Body of pancreas (tissue), 4 donors: ENCODE data around the gene CDX2. TPM values are rescaled to one million over a fixed set of nuclear protein-coding genes. Genes with fewer than 3 reads are reported as not detected.
A peak's percentile ranks its signal among the peaks of the same experiment; 100 is the strongest.

ENCODE experiments used
- ATAC-seq: fragments of 150-250 bp; one replicate; pipeline ENCODE4 v1.9.1; 2016
- DNase-seq, 4 donors: peaks; one replicate each; pipeline ENCODE4 v3.0.0-alpha.2; 2019
- H3K27ac ChIP-seq, 4 donors: fragments of 200-600 bp; sonication (generic); 1 replicate in 3 of 4; 2 replicates in 1 of 4; pipeline versions ENCODE4 v1.5.1 to v1.6.1; 2016 to 2019; ENCODE audit warnings: mild to moderate bottlenecking in 1 of 4, mixed read lengths in 1 of 4, moderate library complexity in 1 of 4
- H3K27me3 ChIP-seq, 2 donors: fragments of 200-600 bp; sonication (generic); one replicate each; pipeline ENCODE4 v1.6.0; 2016; ENCODE audit warnings: mild to moderate bottlenecking in 1 of 2
- H3K36me3 ChIP-seq, 2 donors: fragments of 200-600 bp; sonication (generic); replicated peaks in 1 of 2; 2 replicates each; pipeline ENCODE4 v1.5.1; 2016; ENCODE audit warnings: low read depth in 2 of 2; ENCODE audit not compliant: insufficient read depth in 1 of 2
- H3K4me1 ChIP-seq: fragments of 200-600 bp; sonication (generic); one replicate; pipeline ENCODE4 v1.6.0; 2016
- H3K4me3 ChIP-seq, 2 donors: fragments of 200-600 bp; sonication (generic); 1 replicate in 1 of 2; 2 replicates in 1 of 2; pipeline ENCODE4 v1.5.1; 2016 to 2019
- H3K9me3 ChIP-seq, 3 donors: fragments of 200-600 bp; sonication (generic); 1 replicate in 2 of 3; 2 replicates in 1 of 3; pipeline ENCODE4 v1.5.1; 2016
- CTCF ChIP-seq, 7 experiments: fragments of 450-650 bp in 4 of 7; fragments of 200-600 bp in 3 of 7; sonication (generic) in 3 of 7; IDR thresholded peaks; one replicate each; pipeline ENCODE4 v1.5.1; 2016 to 2019; ENCODE audit warnings: antibody characterized with exemption in 7 of 7
- POLR2A ChIP-seq, 3 donors: fragments of 450-650 bp; IDR thresholded peaks; one replicate each; pipeline ENCODE4 v1.6.1; 2016; ENCODE audit warnings: antibody characterized with exemption in 3 of 3, mild to moderate bottlenecking in 2 of 3
- WGBS, 2 donors: methylation state at CpG; one replicate each; pipeline ENCODE4 v1.1.5; 2017; 5-methylcytosine and 5-hydroxymethylcytosine counted together
- intact Hi-C: fragments of 100-400 bp; cut with DNase I; formaldehyde crosslinking; loops from one replicate; pipeline ENCODE4 v1.15.1; 2023
- total RNA-seq, 2 donors: library from RNA; depleted of rRNA; stranded (reverse); fragments of >200 nt; gene quantifications; one replicate each; pipeline ENCODE4 v1.1.0, GENCODE V29; 2016

Gene CDX2
- total RNA-seq, 2 donors from 2014 or later: 1.3 to 1.6 TPM

DNA sequence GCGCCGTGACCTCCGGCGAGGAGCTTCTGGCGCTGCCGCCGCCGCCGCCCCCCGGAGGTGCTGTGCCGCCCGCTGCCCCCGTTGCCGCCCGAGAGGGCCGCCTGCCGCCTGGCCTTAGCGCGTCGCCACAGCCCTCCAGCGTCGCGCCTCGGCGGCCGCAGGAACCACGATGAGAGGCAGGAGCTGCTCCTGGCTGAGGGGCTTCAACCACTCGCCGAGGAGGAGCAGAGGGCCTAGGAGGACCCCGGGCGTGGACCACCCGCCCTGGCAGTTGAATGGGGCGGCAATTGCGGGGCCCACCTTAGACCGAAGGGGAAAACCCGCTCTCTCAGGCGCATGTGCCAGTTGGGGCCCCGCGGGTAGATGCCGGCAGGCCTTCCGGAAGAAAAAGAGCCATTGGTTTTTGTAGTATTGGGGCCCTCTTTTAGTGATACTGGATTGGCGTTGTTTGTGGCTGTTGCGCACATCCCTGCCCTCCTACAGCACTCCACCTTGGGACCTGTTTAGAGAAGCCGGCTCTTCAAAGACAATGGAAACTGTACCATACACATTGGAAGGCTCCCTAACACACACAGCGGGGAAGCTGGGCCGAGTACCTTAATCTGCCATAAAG is 44.5 kb downstream of the CDX2 start:
- no peaks in the 10 kb centered on the region for H3K27me3 ChIP-seq
- peak overlapping the region in 3 of 4 donors; percentile 90 to 91 (median 90) for H3K27ac ChIP-seq
- ATAC-seq (no peak), DNase-seq (no peak)
- WGBS, 2 donors: 27 to 73% methylated on average over 10 to 46 of the region's 46 CpGs
- H3K4me3 ChIP-seq: no peak overlapping the region
- TF ChIP-seq POLR2A (IDR thresholded peaks at IDR 0.05) (peak in 1 of 3 donors; percentile 1), CTCF (IDR thresholded peaks at IDR 0.05) (no peak)
- intact Hi-C loops: no loop called here
- no peaks in the 10 kb centered on the region for H3K36me3 ChIP-seq
- H3K4me1 ChIP-seq: peaks cover 16% of the 10 kb centered on the region
- no peaks in the 10 kb centered on the region for H3K9me3 ChIP-seq

GRCh38 chr13:27923794-27924528 is 45.2 kb downstream of the CDX2 start:
- H3K27me3 ChIP-seq: no peaks in the 10 kb centered on the region
- no peak for ATAC-seq
- TF ChIP-seq CTCF (IDR thresholded peaks at IDR 0.05): no peak
- TF ChIP-seq POLR2A (IDR thresholded peaks at IDR 0.05): peak in 2 of 3 donors; percentile 14 to 24
- peak overlapping the region; percentile 50 to 91 (median 90) for H3K27ac ChIP-seq
- H3K9me3 ChIP-seq: no peaks in the 10 kb centered on the region
- H3K36me3 ChIP-seq: no peaks in the 10 kb centered on the region
- peaks cover 21% of the 10 kb centered on the region for H3K4me1 ChIP-seq
- intact Hi-C loops: no loop called here
- 35 to 66% methylated on average over 43 to 44 of the region's 48 CpGs for WGBS, 2 donors
- DNase-seq: peak in 3 of 4 donors; percentile 36 to 45 (median 44)
- H3K4me3 ChIP-seq: no peak overlapping the region

- TF ChIP-seq CTCF (IDR thresholded peaks at IDR 0.05) (no peak), POLR2A (IDR thresholded peaks at IDR 0.05) (no peak)
- intact Hi-C loops: no loop called here
- ATAC-seq (no peak), DNase-seq (peak in 1 of 4 donors; percentile 22)
- Histone ChIP-seq H3K36me3 (no peaks in the 10 kb centered on the region), H3K27ac (peak overlapping the region; percentile 4 to 91 (median 90)), H3K4me3 (no peak overlapping the region), H3K9me3 (no peaks in the 10 kb centered on the region), H3K4me1 (peaks cover 30% of the 10 kb centered on the region), H3K27me3 (no peaks in the 10 kb centered on the region)
- WGBS, 2 donors: 53 to 69% methylated on average over 24 of the region's 24 CpGs
Measured at GRCh38 chr13:27922883-27923612, 46.1 kb downstream of the CDX2 start.

DNA sequence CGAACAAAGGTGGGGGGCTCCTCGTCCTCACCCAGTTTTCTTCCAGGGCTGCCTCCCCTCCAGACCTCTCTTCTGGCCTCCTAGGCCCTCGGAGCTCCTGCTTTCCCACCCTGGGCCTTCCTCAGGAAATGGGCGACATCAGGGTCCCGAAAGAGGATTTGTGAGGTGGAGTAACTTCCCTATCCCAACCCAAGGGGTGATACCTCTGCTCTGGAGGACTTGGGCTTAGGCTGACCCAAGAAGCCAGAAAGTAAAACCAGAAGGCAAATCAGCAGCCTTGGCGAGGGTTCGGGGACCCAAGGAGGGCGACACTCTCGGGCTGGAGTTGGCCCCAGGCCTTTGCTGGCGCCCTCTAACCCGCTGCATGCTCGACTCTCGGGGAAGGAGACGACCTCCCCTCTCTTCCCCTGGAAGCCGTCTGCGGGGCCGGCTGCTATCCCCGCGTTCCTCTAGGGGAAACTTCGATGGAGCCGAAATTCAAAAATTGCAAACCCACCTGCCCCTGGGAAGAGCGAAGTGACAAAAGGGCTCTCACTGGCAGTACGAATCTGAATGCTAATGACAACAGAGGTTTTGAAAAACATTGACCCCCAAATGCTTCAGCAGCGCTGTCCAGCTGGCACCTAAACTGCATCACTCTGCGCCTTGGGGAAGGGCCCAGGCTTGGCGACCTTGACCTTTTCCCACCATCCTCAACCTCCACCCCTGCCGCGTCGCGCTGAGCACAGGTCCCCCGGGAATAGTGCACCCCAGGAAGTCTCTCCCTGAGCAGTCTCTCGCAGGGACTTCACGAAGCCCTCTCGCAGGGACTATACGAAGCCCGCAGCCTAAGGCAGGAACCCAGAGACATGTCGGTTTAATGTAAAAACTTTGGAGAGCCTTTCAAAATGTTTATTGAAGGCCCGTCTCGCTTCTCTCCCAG is 46.9 kb downstream of the CDX2 start:
- ATAC-seq (no peak), DNase-seq (no peak)

More for the DNA sequence above, 46.9 kb downstream of the CDX2 start:
- H3K27me3 ChIP-seq: no peaks in the 10 kb centered on the region
- TF ChIP-seq CTCF (IDR thresholded peaks at IDR 0.05) (no peak), POLR2A (IDR thresholded peaks at IDR 0.05) (no peak)
- H3K36me3 ChIP-seq: no peaks in the 10 kb centered on the region
- H3K4me3 ChIP-seq: peak overlapping the region in 1 of 2 donors; percentile 52
- 47 to 73% methylated on average over 33 to 38 of the region's 39 CpGs for WGBS, 2 donors
- peak overlapping the region; percentile 4 to 91 (median 90) for H3K27ac ChIP-seq
- intact Hi-C loops: no loop called here
- peaks cover 36% of the 10 kb centered on the region for H3K4me1 ChIP-seq
- H3K9me3 ChIP-seq: no peaks in the 10 kb centered on the region
